ENCODE data around the gene SESN1. TPM values are rescaled to one million over a fixed set of nuclear protein-coding genes. Genes with fewer than 3 reads are reported as not detected.
A peak's percentile ranks its signal among the peaks of the same experiment; 100 is the strongest.

Gene SESN1
- total RNA-seq, 4 donors from 2014 or later = 50.7 to 80.9 (median 61.8) TPM

DNA sequence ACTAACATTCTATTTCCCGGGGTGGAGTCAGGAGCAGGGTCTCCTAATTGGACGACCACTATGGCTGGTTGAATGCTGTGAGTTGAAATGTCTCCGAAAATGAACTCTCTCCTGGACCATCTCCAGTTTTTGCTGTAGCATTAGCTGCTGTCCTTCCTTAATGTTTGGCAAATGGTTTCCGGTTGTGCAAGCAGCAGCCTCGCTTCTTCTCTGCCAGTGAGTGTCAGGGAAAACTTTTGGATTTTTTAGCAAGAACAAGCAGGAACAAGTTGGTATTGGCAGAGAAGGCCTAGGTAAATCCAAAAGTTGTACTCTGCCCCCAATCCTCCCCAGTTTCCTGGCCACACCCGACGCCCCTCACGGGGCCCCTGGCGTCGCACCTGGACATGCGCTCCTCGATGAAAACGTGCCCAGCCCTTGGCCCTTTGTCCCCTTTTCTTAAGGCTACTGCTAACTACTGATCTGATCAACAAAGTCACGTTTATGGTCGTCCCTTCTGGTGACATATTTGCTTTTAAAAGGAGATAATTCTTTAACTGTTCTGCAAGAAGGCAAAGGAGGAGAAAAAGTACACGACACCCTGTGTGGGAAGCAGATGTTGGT, 143.2 kb downstream of the SESN1 start:
- H3K9me3 ChIP-seq = no peaks in the 10 kb centered on the region
- no peaks in the 10 kb centered on the region for H3K27me3 ChIP-seq
- TF ChIP-seq POLR2A (IDR thresholded peaks at IDR 0.05; ENCODE audit: low read depth) (no peak), POLR2AphosphoS5 (IDR thresholded peaks at IDR 0.05) (no peak), EP300 (IDR thresholded peaks at IDR 0.05) (no peak)
- TF ChIP-seq, protein P1, sequence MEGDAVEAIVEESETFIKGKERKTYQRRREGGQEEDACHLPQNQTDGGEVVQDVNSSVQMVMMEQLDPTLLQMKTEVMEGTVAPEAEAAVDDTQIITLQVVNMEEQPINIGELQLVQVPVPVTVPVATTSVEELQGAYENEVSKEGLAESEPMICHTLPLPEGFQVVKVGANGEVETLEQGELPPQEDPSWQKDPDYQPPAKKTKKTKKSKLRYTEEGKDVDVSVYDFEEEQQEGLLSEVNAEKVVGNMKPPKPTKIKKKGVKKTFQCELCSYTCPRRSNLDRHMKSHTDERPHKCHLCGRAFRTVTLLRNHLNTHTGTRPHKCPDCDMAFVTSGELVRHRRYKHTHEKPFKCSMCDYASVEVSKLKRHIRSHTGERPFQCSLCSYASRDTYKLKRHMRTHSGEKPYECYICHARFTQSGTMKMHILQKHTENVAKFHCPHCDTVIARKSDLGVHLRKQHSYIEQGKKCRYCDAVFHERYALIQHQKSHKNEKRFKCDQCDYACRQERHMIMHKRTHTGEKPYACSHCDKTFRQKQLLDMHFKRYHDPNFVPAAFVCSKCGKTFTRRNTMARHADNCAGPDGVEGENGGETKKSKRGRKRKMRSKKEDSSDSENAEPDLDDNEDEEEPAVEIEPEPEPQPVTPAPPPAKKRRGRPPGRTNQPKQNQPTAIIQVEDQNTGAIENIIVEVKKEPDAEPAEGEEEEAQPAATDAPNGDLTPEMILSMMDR (IDR thresholded peaks at IDR 0.05) = no peak
- intact Hi-C loops (cut with DNase I) = no loop called here
- 69% methylated on average over 14 of the region's 16 CpGs for WGBS
- H3K27ac ChIP-seq (replicated peaks in 1 of 4) = peak overlapping the region in 2 of 4 donors; percentile 12 to 54
- peak; percentile 75 for DNase-seq (ENCODE audit: extremely low spot score)
- H3K4me3 ChIP-seq = no peak overlapping the region
- no peaks in the 10 kb centered on the region for H3K36me3 ChIP-seq
- H3K4me1 ChIP-seq = peaks cover 34 to 62% (median 51%) of the 10 kb centered on the region in 4 donors

DNA sequence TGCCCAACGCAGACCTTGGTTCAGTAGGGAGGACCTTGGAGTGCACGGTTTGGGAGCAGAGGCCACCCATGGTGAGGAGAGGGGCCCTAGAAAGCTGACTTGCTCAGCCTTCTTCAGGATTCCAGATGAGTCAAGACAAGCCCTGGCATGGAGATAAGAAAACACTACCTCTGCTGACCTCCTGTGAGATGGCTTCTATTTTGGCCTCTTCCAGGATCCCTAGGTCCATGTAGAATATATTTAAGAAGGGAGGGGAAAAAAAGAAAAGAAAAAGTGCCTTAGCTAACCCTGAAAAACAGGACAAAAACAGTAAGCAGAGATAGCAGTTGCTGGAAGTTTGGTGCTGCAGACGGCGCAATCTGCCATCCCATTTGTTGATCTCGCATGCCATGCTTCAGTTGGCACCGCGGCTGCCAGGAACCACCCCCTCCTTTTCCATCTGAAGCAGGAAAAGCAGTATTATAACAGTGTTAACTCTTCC, 146.4 kb downstream of the SESN1 start:
- Histone ChIP-seq H3K36me3 (no peaks in the 10 kb centered on the region), H3K27ac (replicated peaks in 1 of 4) (peak overlapping the region; percentile 82 to 89 (median 85)), H3K4me1 (peaks cover 66 to 89% (median 82%) of the 10 kb centered on the region in 4 donors), H3K27me3 (no peaks in the 10 kb centered on the region), H3K4me3 (no peak overlapping the region), H3K9me3 (no peaks in the 10 kb centered on the region)
- DNase-seq (ENCODE audit: extremely low spot score) = peak; percentile 87
- TF ChIP-seq EP300 (IDR thresholded peaks at IDR 0.05) = no peak
- no peak for TF ChIP-seq POLR2A (IDR thresholded peaks at IDR 0.05; ENCODE audit: low read depth)
- TF ChIP-seq POLR2AphosphoS5 (IDR thresholded peaks at IDR 0.05) = no peak
- TF ChIP-seq, protein P1 (IDR thresholded peaks at IDR 0.05) = no peak
- intact Hi-C loops (cut with DNase I) = loop anchor here (5.0 to 10.0 kb wide), 2 partner anchors 54 to 117 kb away; no protein-coding TSS in a partner anchor
- 55% methylated on average over 7 of the region's 7 CpGs for WGBS

DNA sequence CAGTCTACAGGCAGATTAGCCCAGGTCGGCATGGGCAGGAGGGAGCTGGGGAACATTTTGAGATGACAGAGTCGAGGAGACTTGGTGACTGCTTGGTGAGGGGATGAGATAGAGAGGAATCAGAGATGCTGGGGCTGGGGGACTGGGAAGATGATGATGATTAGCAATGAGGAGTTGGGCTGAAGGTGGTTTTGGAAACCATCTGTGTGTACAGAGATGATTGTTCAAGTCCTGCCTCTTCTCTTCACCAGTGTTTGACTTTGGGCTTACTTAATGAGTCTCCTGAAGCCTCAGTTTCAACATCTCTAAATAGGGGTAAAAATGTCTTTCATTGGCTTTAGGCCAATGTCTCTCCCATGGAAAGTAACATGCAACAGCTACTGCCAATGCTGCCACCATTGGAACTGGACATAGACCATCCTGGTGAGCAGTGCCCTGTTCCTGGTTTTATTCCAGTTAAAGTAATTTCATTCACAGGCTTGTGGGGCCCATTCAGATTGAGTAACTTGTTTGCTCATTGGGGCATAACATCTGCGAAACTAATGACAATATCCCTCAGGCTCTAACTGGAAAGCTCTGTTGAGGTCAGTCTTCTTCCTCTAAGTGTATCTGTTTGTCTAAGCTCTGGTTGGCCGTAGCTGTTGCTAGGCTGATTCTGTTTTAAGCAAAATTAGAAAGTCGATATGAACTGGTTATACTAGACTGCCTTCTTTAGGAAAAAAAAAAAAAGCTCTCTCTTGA, 147.4 kb downstream of the SESN1 start:
- Histone ChIP-seq H3K36me3 (no peaks in the 10 kb centered on the region), H3K27ac (replicated peaks in 1 of 4) (peak overlapping the region; percentile 82 to 89 (median 85)), H3K9me3 (no peaks in the 10 kb centered on the region), H3K27me3 (no peaks in the 10 kb centered on the region), H3K4me1 (peaks cover 72 to 80% (median 73%) of the 10 kb centered on the region in 4 donors), H3K4me3 (no peak overlapping the region)
- peak; percentile 72 for DNase-seq (ENCODE audit: extremely low spot score)
- intact Hi-C loops (cut with DNase I) = loop anchor here (5.0 to 10.0 kb wide), 2 partner anchors 55 to 118 kb away; no protein-coding TSS in a partner anchor
- TF ChIP-seq, protein P1 (IDR thresholded peaks at IDR 0.05) = no peak
- TF ChIP-seq POLR2AphosphoS5 (IDR thresholded peaks at IDR 0.05) (peak in 1 of 2 donors; percentile 62), POLR2A (IDR thresholded peaks at IDR 0.05; ENCODE audit: low read depth) (no peak), EP300 (IDR thresholded peaks at IDR 0.05) (no peak)
- 46% methylated on average over 5 of the region's 5 CpGs for WGBS

DNA sequence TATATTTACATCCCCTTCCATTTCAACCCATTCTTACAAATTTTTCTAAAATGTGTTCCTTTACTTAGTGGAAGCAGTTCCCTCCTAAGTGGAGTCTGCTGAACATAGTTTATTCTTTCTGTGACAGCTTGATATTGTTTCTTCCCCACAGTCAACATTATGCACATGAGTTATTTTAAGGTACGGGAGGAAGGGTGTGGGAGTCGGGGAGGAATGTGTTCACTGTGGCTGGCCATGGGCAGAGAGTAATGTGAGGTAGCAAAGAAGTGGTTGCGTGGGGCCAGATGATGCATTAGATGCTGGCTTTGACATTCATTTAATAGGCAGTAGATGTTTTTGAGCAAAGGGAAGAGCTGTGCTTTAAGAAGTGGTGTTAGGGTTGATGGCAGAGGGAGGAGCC, 148.0 kb downstream of the SESN1 start:
- Histone ChIP-seq H3K4me3 (no peak overlapping the region), H3K27ac (replicated peaks in 1 of 4) (peak overlapping the region; percentile 82 to 89 (median 85)), H3K4me1 (peaks cover 68 to 77% (median 71%) of the 10 kb centered on the region in 4 donors), H3K9me3 (no peaks in the 10 kb centered on the region), H3K27me3 (no peaks in the 10 kb centered on the region), H3K36me3 (no peaks in the 10 kb centered on the region)
- no peak for DNase-seq (ENCODE audit: extremely low spot score)
- intact Hi-C loops (cut with DNase I) = loop anchor here (5.0 to 10.0 kb wide), 2 partner anchors 56 to 118 kb away; no protein-coding TSS in a partner anchor
- WGBS = 18% methylated on average over 3 of the region's 3 CpGs
- TF ChIP-seq EP300 (IDR thresholded peaks at IDR 0.05) = no peak
- TF ChIP-seq POLR2A (IDR thresholded peaks at IDR 0.05; ENCODE audit: low read depth) = no peak
- peak in 1 of 2 donors; percentile 21 for TF ChIP-seq POLR2AphosphoS5 (IDR thresholded peaks at IDR 0.05)
- TF ChIP-seq, protein P1 (IDR thresholded peaks at IDR 0.05) = no peak

Measured in esophagus muscularis mucosa (tissue), 4 donors.